ENCODE measurements around the gene LGALS7. TPM values are rescaled to one million over a fixed set of nuclear protein-coding genes. Genes with fewer than 3 reads are reported as not detected.

The LGALS7 gene
- polyA plus RNA-seq, 1 of the 3 experiments (the other 2 are of a cell fraction) = not detected

GRCh38 chr19:38727868-38728660, 45.3 kb downstream of the LGALS7 start:
- no peaks in the 10 kb centered on the region for H3K27me3 ChIP-seq (ENCODE audit: insufficient read depth)
- no peak for TF ChIP-seq EZH2phosphoT487 (IDR thresholded peaks at IDR 0.05; ENCODE audit: borderline replicate concordance, low read depth)
- no peak for TF ChIP-seq JUND (IDR thresholded peaks at IDR 0.05)
- TF ChIP-seq RCOR1 (IDR thresholded peaks at IDR 0.05; ENCODE audit: low read length) = no peak
- TF ChIP-seq, protein P1, sequence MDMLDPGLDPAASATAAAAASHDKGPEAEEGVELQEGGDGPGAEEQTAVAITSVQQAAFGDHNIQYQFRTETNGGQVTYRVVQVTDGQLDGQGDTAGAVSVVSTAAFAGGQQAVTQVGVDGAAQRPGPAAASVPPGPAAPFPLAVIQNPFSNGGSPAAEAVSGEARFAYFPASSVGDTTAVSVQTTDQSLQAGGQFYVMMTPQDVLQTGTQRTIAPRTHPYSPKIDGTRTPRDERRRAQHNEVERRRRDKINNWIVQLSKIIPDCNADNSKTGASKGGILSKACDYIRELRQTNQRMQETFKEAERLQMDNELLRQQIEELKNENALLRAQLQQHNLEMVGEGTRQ (IDR thresholded peaks at IDR 0.05; ENCODE audit: borderline replicate concordance, low read depth, low read length) = no peak
- no peak for TF ChIP-seq MEF2A (IDR thresholded peaks at IDR 0.05; ENCODE audit: borderline replicate concordance, low read depth)
- TF ChIP-seq RAD21 (IDR thresholded peaks at IDR 0.05; ENCODE audit: low read length) = no peak
- no peak for TF ChIP-seq FOXM1 (IDR thresholded peaks at IDR 0.05; ENCODE audit: low read depth)
- no peak for TF ChIP-seq POLR2AphosphoS5 (IDR thresholded peaks at IDR 0.05; ENCODE audit: low read depth, low read length)
- no peak for TF ChIP-seq TAF1 (IDR thresholded peaks at IDR 0.05; ENCODE audit: borderline replicate concordance, low read depth, low read length)
- TF ChIP-seq CTCF (IDR thresholded peaks at IDR 0.05) = no peak
- no peak for TF ChIP-seq REST (IDR thresholded peaks at IDR 0.05; ENCODE audit: low read depth, low read length)
- no peak for TF ChIP-seq ELF1 (IDR thresholded peaks at IDR 0.05)
- no peak for TF ChIP-seq USF1 (IDR thresholded peaks at IDR 0.05; ENCODE audit: borderline replicate concordance, low read depth)
- TF ChIP-seq SMC3 (IDR thresholded peaks at IDR 0.05; ENCODE audit: low read depth, low read length) = no peak
- H3K9me2 ChIP-seq = no peaks in the 10 kb centered on the region
- peaks cover 3% of the 10 kb centered on the region; the same call in 1 of the 2 replicates for H3K79me2 ChIP-seq (ENCODE audit: insufficient read depth)
- H3K4me1 ChIP-seq (ENCODE audit: control insufficient read depth in 1 of 2, insufficient read depth in 2 of 2, low read depth in 1 of 2, low read length in 1 of 2) = no peaks in the 10 kb centered on the region
- no peaks in the 10 kb centered on the region for H3K9me3 ChIP-seq
- H2AFZ ChIP-seq (ENCODE audit: low read depth) = no peak overlapping the region
- H3K27ac ChIP-seq (ENCODE audit: low read depth in 2 of 2, low read length in 1 of 2) = no peak overlapping the region
- H3K36me3 ChIP-seq (replicated peaks in 1 of 2; ENCODE audit: control insufficient read depth in 1 of 2, insufficient read depth in 2 of 2, low read length in 1 of 2) = peaks cover 48 to 79% of the 10 kb centered on the region in 2 experiments
- POLR2A ChIA-PET = no interaction called here
- CTCF ChIA-PET = interaction anchor here (0.9 to 1.3 kb wide), 3 partner anchors 134 to 202 kb away, joined by 3 to 4 read pairs (median 3); partner anchors contain the start of genes MRPS12 and SARS2
- 0 out of 2 replicates have a peak, but pooled peaks cover 6% of the 10 kb centered on the region for H4K20me1 ChIP-seq (ENCODE audit: insufficient read depth)
- no peak for DNase-seq
- H3K4me2 ChIP-seq = no peak overlapping the region
- peaks cover 40% of the 10 kb centered on the region for H3F3A ChIP-seq (replicated peaks; ENCODE audit: insufficient read depth)
- H3K9ac ChIP-seq = no peak overlapping the region
- 91% methylated on average over 33 of the region's 33 CpGs for WGBS (ENCODE audit: low lambda C conversion rate)
- H3K4me3 ChIP-seq (ENCODE audit: low read depth in 2 of 2, low read length in 1 of 2) = no peak overlapping the region

All from SK-N-SH (cell line).